Endothelial cell of umbilical vein (primary cell): ENCODE data around the gene CLCNKA.
"Not testable (repeated sequence)": the region's sequence is repeated elsewhere in the genome, so short reads cannot be mapped to it uniquely, and the experiment has no call there.

Source experiments
- EZH2 ChIP-seq: IDR thresholded peaks from 2 replicates; pipeline ENCODE4 v1.6.1; 2012; ENCODE audit warnings: borderline replicate concordance, low read depth, mild to moderate bottlenecking, moderate library complexity, low read length, inconsistent platforms; ENCODE audit not compliant: severe bottlenecking
- POLR2A ChIP-seq: IDR thresholded peaks from 2 replicates; pipeline ENCODE4 v1.6.1; 2012; ENCODE audit warnings: low read depth, mild to moderate bottlenecking, control low read depth, low read length
- POLR2AphosphoS5 ChIP-seq: IDR thresholded peaks from 2 replicates; pipeline ENCODE4 v1.6.1; 2012; ENCODE audit warnings: low read depth, mild to moderate bottlenecking, control low read depth, low read length, moderate library complexity; ENCODE audit not compliant: insufficient read depth
- TF ChIP-seq, protein P1 (sequence below), 2 donors: IDR thresholded peaks; 1 replicate in 1 of 2; 2 replicates in 1 of 2; pipeline ENCODE4 v1.5.1; 2011; ENCODE audit warnings: low read length in 2 of 2, mild to moderate bottlenecking in 2 of 2, moderate library complexity in 2 of 2, control low read depth in 1 of 2, inconsistent platforms in 1 of 2, low read depth in 1 of 2; ENCODE audit not compliant: insufficient read depth in 1 of 2; ENCODE audit errors: extremely low read depth in 1 of 2

DNA sequence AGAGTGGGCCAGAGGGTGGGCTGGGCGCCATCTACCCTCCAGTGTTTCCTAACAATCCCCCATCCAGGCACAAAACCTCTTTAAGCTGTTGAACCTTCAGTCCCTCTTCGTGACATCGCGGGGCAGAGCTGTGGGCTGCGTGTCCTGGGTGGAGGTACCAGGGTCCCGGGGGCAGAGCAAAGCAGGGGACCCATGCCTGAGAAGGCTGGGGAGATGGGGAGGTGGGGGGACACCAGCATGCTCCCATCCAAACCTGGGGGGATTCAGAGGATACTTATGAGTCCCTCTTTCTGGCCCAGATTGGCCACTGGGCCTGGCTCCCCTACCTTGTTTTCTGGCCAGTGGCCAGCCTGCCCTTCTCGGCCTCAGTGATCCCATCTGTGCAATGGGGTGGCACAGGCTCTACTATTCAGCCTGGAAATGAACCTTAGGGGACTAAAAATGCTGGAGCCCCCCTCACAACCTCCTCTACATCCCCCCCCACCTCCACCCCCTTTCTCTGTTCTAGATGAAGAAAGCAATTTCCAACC, 11.3 kb downstream of the CLCNKA start:
- TF ChIP-seq, protein P1, sequence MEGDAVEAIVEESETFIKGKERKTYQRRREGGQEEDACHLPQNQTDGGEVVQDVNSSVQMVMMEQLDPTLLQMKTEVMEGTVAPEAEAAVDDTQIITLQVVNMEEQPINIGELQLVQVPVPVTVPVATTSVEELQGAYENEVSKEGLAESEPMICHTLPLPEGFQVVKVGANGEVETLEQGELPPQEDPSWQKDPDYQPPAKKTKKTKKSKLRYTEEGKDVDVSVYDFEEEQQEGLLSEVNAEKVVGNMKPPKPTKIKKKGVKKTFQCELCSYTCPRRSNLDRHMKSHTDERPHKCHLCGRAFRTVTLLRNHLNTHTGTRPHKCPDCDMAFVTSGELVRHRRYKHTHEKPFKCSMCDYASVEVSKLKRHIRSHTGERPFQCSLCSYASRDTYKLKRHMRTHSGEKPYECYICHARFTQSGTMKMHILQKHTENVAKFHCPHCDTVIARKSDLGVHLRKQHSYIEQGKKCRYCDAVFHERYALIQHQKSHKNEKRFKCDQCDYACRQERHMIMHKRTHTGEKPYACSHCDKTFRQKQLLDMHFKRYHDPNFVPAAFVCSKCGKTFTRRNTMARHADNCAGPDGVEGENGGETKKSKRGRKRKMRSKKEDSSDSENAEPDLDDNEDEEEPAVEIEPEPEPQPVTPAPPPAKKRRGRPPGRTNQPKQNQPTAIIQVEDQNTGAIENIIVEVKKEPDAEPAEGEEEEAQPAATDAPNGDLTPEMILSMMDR (IDR thresholded peaks at IDR 0.05; ENCODE audit: extremely low read depth in 1 of 2, insufficient read depth in 1 of 2, low read depth in 1 of 2, low read length in 2 of 2): not testable (repeated sequence)
- TF ChIP-seq POLR2A, POLR2AphosphoS5, EZH2: not testable (repeated sequence)
